Epithelial cell of prostate (primary cell): ENCODE results near the gene DDX39B.
"Not testable (repeated sequence)": the region's sequence is repeated elsewhere in the genome, so short reads cannot be mapped to it uniquely, and the experiment has no call there.

Source experiments
- DNase-seq: peaks from one replicate; pipeline ENCODE4 v3.0.0-alpha.2; 2011; ENCODE audit warnings: low read depth, low spot score
- H3K27ac ChIP-seq: fragments of 450-650 bp; 2 replicates; pipeline ENCODE4 v1.5.1; 2017; ENCODE audit warnings: mild to moderate bottlenecking

The DDX39B gene

GRCh38 chr6:31541658-31542521, at the start of gene DDX39B:
Gene DDX39B, minus strand, starts transcription at chr6:31542003. Its CDS starts 1,471 bp downstream, at chr6:31540532.
- peak within 1 kb of the TSS; percentile 91 for H3K27ac ChIP-seq
- peak; percentile 76 for DNase-seq

DNA sequence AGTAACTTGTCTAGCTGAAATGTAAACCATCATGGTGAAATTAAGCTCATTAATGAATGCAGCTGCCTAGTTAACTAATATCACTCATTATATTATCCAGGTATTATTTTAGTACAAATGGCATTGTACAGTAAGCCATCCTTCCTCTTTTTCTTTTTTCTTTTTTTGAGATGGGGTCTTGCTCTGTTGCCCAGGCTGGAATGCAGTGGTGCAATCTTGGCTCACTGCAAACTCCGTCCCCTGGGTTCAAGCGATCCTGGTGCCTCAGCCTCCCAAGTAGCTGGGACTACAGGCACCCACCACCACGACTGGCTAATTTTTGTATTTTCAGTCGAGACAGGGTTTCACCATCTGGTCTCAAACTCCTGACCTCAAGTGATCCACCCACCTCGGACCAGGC, 48.9 kb upstream of the DDX39B start:
- H3K27ac ChIP-seq, DNase-seq: not testable (repeated sequence)

GRCh38 chr6:31588871-31589650, 47.3 kb upstream of the DDX39B start:
- no peak overlapping the region for H3K27ac ChIP-seq
- no peak for DNase-seq

GRCh38 chr6:31587791-31588777, 46.3 kb upstream of the DDX39B start:
- no peak overlapping the region for H3K27ac ChIP-seq
- no peak for DNase-seq

DNA sequence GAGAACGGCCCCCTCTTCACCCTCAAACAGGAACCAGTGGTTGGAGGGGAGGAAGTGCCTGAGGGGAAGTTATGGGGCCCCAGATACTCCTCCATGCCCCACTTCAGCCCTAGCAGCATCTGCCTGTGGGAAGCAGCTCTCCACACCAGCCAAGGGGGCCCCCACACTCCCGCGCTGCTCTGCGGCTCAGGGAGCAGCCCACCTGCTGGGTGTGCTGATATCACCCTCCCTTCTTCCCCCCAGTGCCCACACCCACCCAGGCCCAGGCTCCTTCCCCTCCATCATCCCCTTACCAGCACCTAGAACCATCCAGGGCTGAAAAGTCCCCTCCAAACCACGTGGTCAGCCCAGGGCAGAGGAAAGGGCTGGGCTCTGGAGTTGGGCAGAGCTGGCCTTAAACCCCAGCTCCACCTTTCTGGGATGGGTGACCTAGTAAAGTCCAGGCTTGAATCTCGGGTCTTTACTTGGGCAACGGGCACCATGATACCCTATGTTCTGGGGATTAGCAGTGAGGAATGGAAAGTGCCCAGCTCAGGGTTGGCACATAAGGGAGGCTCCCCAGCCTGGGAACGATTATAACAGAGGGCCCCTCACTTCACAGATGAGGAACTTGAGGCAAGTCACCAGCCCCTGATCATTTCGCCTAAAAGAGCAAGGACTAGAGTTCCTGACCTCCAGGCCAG, 44.9 kb upstream of the DDX39B start:
- no peak for DNase-seq
- no peak overlapping the region for H3K27ac ChIP-seq

- DNase-seq, result no peak
- H3K27ac ChIP-seq, result no peak within 1 kb of the TSS
These were observed 44.2 kb upstream of the DDX39B start, which contains the start of gene LST1 for GRCh38 chr6:31586008-31586407. Gene LST1, plus strand, starts transcription at chr6:31586277. Its CDS starts 1,023 bp downstream, at chr6:31587300.

DNA sequence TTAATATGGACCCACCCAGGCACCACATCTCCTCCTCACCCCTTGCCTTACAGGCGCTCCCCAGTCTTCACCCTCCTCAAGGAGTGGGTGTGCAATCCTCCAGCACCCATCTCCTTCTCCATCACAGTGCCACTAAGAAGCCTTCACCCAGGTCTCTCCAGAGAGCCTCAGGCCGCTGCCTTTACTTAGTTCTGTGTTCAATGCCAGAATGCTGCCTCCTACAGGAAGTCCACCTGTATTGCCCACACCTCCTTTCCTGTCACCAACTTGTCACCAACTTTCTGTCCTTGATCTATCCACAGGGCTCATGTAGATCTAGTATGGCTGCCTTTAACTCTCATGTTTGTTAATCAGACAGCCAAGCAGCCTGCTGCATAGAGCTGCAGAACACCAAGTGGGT, 43.7 kb upstream of the DDX39B start:
- H3K27ac ChIP-seq, result no peak overlapping the region
- DNase-seq, result no peak

DNA sequence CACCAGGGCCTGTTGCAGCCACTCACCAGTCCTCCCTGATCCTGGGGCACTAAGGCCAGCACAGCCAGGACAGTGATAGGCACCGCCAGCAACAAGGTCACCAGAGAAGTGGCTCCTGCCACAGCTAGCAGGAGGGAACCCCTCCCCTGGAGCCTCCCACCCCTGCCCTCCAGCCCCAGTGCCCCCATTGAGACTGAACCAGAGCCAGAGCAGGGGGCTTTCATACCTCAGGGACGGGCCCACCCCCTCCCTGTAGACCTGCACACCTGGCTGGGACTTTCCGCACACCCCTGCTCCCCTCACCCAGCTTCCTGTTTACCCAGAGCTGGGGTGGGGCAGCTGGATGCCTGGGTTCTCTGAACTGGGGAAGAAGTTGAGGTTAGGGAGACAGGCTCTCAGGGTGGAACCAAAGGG, 40.4 kb upstream of the DDX39B start, which contains the start of gene LTB:
TSS of gene LTB (minus strand) at position 195 of the 414 bp plus-strand sequence. CDS start at position 188, 7 bp downstream.
- no peak for DNase-seq
- no peak within 1 kb of the TSS for H3K27ac ChIP-seq

DNA sequence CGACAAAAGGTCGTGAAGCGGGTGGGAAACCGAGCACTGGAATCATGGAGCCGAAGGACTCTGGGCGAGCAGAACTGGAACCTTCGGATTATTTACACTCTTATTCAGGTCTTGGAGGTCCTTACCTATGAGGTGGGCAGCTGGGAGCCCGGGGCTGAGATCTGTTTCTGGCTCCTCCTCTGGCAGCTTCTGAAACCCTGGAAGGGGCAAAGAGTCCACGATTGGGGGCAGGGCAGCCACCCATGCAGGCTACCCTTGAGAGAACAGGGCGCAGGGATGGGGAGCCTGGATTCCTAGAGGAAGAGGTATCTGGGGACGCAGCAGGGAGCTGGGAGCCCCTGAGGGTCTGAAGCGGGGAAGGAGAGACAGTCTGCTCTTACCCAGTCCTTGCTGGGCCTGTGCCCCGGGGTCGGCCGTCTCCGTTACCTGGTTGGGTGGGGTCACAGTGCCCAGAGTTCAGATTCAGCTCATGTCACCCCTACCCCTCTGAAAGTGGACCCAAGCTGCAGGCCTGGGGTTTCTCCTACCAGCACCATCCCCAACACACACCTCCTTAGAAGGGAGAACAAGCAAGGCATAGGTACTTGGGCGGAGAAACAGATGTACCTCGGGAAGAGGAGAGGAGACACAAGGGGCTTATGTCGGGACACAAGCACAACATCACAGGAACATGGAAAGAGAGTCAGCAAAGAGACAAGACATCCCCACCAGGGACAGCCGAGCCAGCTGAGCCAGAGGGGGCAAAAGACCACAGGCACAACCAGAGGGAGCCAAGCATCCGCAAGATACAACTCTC, 39.8 kb upstream of the DDX39B start:
- no peak overlapping the region for H3K27ac ChIP-seq
- DNase-seq, result no peak

GRCh38 chr6:31580807-31581433, 39.1 kb upstream of the DDX39B start:
- H3K27ac ChIP-seq, result no peak overlapping the region
- DNase-seq, result no peak

DNA sequence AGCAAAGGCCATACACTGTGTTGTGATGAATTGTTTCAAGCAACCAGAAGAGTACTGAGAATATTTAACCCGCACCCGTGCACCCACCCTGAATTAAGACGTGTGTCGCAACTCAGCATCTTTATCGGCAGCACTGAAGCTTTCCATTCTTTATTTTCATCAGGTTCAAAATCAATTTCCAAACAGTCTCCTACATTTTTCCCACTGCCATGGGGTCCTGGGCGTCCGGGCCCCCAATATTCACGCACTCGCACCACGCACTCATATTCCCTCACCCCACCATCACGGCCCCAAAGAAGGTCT, 38.6 kb upstream of the DDX39B start:
- no peak for DNase-seq
- H3K27ac ChIP-seq, result no peak overlapping the region

GRCh38 chr6:31579546-31580437, 38.0 kb upstream of the DDX39B start:
- DNase-seq, result no peak
- H3K27ac ChIP-seq, result no peak overlapping the region

- DNase-seq, result no peak
- H3K27ac ChIP-seq, result no peak overlapping the region
These were observed 37.3 kb upstream of the DDX39B start for GRCh38 chr6:31579119-31579505.

- no peak overlapping the region for H3K27ac ChIP-seq
These were observed 36.6 kb upstream of the DDX39B start for GRCh38 chr6:31578184-31579118.

GRCh38 chr6:31577579-31577966, 35.8 kb upstream of the DDX39B start:
- DNase-seq, result no peak
- no peak overlapping the region for H3K27ac ChIP-seq

More at GRCh38 chr6:31578184-31579118, 36.6 kb upstream of the DDX39B start:
- no peak for DNase-seq

DNA sequence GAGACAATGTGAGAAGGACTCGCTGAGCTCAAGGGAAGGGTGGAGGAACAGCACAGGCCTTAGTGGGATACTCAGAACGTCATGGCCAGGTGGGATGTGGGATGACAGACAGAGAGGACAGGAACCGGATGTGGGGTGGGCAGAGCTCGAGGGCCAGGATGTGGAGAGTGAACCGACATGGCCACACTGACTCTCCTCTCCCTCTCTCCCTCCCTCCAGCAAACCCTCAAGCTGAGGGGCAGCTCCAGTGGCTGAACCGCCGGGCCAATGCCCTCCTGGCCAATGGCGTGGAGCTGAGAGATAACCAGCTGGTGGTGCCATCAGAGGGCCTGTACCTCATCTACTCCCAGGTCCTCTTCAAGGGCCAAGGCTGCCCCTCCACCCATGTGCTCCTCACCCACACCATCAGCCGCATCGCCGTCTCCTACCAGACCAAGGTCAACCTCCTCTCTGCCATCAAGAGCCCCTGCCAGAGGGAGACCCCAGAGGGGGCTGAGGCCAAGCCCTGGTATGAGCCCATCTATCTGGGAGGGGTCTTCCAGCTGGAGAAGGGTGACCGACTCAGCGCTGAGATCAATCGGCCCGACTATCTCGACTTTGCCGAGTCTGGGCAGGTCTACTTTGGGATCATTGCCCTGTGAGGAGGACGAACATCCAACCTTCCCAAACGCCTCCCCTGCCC, 35.2 kb upstream of the DDX39B start:
- DNase-seq, result no peak
- no peak overlapping the region for H3K27ac ChIP-seq
